ENCODE results near the gene KRTAP16-1.

KRTAP16-1 gene

DNA sequence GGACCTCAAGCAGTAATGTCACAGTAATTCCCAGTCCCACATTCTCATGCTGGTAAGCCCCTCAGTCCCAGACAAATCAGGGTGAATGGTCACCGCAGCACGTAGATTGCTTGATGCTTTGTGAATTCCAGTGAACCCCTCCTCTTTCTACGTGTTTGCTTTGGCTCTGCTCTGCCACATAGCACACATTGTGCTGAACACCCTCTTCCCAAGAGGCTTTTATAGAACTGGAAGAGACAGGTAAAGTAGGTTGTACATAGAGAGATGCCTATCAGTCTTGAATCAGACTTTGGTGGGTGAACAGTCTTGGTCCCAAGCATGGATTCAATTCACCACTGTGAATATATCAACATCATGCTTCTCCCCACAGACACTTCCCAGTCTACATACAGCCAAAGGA is 44.5 kb downstream of the KRTAP16-1 start:
- in situ Hi-C loops (cut with HindIII; ENCODE audit: low pct_ligation_motif_present, low pct_unique_long_range_greater_than_20kb, low sequenced_read_pairs), result no loop called here
- no peak for DNase-seq

DNA sequence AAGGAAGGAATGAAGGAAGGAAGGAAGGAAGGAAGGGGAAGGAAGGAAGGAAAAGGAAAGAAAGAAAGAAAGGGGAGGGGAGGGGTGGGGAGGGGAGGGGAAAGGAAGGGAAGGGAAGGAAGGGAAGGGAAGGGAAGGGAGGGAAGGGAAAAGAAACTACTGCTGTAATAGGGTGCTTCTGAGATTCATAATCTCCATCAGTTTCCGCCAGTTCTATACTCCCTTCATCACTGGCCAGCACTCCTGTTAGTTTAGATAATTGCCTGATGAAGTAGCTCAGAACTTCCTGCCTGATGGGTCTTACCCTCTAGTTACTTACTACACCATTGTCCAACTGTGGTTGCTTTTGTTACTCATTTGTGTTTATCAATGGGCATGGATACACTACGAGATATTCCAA is 45.9 kb downstream of the KRTAP16-1 start:
- no peak for DNase-seq
- in situ Hi-C loops (cut with HindIII; ENCODE audit: low pct_ligation_motif_present, low pct_unique_long_range_greater_than_20kb, low sequenced_read_pairs), result no loop called here

DNA sequence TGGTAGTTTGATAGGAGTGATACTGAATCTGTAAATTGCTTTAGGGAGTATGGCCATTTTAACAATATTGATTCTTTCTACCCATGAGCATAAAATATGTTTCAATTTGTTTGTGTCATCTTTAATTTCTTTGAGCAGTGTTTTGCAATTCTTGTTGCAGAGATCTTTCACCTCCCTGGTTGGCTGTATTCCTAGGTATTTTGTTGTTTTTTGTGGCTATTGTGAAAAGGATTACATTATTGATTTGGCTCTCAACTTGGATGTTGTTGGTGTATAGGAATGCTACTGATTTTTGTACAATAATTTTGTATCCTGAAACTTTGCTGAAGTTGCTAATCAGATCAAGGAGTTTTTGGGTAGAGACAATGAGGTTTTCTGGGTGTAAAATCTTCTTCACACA is 50.7 kb downstream of the KRTAP16-1 start:
- DNase-seq, result no peak
- in situ Hi-C loops (cut with HindIII; ENCODE audit: low pct_ligation_motif_present, low pct_unique_long_range_greater_than_20kb, low sequenced_read_pairs), result no loop called here
